ENCODE data around the gene SORBS1.

- TF ChIP-seq POLR2A (IDR thresholded peaks at IDR 0.05; ENCODE audit: low read length) (no peak), GATA1 (IDR thresholded peaks at IDR 0.05; ENCODE audit: low read depth, low read length) (no peak)
Observed at GRCh38 chr10:95395947-95396449, 165.2 kb downstream of the SORBS1 start.
